Left cardiac atrium (tissue), 4 donors: ENCODE data around the gene SLC16A6. TPM values are rescaled to one million over a fixed set of nuclear protein-coding genes. Genes with fewer than 3 reads are reported as not detected.
"Not testable (repeated sequence)": the region's sequence is repeated elsewhere in the genome, so short reads cannot be mapped to it uniquely, and the experiment has no call there.

Experiments
- ATAC-seq, 2 donors: fragments of 200-7000 bp; cut with Tn5 transposase; one replicate each; pipeline ENCODE4 v1.9.1; 2020; ENCODE audit warnings: mild to moderate bottlenecking in 2 of 2, moderate library complexity in 2 of 2
- DNase-seq: peaks from one replicate; pipeline ENCODE4 v3.0.0-alpha.2; 2020
- intact Hi-C, 2 donors: fragments of 100-400 bp; cut with DNase I; formaldehyde crosslinking; loops; one replicate each; pipeline versions ENCODE4 v1.14.1 to v1.15.1; 2022 to 2023
- total RNA-seq, 2 donors: library from RNA; stranded (reverse); fragmentation: NEBNext Ultra II Directional; extraction: Animal tissue kit (Norgen Biotek cat#: 25700); gene quantifications; one replicate each; pipeline ENCODE4 v1.2.1, GENCODE V29; 2021
- donor health status: DM: no; HTN: yes; CAD: no.
- donor health status: DM: no; HTN: yes; CAD: no; lungs with severe emphysema.
- donor health status: DM: yes; HTN: yes; CAD: no.
- donor health status: Dilated cardiomyopathy.

The SLC16A6 gene
- total RNA-seq, 2 donors from 2014 or later = 0.62 to 1.4 TPM

DNA sequence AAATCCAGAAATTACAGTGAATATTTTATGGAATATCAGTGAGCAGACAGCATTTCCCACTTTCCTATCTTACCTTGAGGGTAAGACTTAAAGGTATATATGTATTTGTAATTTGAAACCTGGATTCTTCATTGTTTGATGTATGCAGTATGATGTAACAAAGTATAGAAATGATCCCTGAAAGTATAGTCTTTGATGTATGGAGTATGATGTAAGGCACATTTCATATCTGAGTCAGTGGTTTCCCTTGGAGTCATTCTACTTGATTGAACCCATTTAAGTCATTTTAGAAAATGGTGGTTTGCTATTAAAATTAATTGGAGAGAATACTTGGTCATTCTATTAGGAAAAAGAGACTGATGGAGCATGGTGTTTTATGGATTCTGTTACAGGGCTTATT is 33.0 kb downstream of the SLC16A6 start:
- DNase-seq (no peak), ATAC-seq (no peak)
- intact Hi-C loops = no loop called here

DNA sequence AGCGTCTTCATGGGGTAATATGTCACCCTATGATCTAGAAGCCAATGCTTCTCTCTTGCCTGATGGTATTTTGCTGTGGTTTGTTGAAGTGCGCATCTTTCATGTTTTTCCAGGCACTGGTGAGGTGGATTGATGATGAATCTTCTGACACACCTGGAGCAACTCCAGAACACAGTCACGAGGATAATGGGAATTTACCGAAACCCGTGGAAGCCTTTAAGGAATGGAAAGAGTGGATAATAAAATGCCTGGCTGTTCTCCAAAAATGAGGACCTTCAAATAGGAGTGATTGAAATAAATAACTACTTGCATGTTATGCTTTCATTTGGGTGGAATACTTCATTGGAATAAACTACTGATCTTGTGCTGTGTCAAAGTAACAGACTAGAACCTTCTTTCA is 34.2 kb downstream of the SLC16A6 start:
- DNase-seq, intact Hi-C loops, ATAC-seq: not testable (repeated sequence)

DNA sequence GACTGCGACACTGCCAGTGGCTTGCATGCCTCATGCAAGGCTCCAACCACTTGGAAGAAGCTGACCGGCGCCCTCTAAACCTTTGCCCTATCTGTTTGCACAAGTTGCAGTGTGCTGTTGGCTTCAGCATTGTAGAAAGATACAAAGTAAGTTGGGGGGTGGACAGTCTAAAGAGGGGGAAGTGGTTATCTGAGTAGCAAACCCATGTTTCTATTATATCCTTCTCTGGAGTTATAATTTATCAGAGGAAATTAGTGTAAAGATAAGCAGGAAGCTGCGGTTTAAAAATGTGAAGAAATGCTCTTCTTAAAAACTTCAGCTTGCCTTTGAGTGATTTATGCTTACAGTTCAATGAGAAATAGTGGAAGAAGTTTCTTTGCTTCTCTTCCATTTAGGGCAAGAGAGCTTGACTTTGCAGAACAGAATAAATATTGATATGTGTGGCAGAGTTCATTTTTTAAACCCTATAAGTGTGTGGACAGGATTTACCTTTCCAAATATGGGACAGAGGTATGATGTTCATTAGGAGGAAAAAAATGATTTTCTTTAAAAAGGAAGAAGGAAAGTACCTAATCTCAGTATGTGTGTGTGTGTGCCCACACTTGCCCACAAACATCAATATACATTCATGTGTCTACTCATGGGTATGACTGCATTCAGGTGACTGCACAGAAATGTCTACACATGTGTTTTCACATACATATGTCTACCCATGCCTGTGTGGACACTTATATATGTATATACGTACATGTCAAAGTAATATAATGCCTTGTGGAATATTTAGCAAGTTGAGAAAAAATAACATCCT is 35.0 kb downstream of the SLC16A6 start:
- intact Hi-C loops = no loop called here
- DNase-seq = no peak
- peak in 1 of 2 donors; percentile 25 for ATAC-seq

DNA sequence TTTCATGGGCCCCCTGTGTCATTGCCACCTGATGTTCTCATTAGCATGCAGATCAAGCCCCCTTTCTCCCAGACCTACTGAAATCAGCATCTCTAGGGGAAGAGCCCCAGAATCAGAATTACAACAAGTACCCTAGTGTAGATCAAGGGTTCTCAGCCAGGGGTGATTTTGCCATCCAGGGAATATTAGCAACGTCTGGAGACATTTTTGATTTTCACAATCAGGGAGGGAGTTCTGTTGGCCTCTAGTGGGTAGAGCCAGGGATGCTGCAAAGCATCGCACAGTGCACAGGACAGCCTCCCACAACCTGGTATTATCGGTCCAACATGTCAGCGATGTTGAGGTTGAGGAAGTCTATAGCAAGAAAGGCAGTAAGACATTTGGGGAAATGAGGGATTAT is 35.8 kb downstream of the SLC16A6 start:
- DNase-seq (no peak), ATAC-seq (no peak)
- intact Hi-C loops = no loop called here

DNA sequence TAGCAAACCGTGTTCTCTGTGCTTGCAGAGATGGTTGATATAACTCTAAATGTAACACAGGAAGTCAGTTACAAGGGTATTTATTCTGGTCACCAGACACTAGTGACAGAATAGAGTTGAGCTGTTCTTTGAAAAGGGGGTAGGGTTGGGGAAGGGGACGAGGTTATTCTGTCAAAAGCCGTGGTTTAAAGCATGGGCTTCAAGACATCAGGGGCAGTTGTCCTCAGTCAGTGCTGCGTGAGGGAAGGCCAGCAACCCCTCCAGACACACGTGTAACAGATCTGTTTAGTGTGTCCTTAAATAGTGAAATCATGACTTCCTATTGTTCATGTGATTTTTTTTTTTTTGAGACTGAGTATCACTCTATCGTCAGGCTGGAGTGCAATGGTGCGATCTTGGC is 37.5 kb downstream of the SLC16A6 start:
- DNase-seq, intact Hi-C loops, ATAC-seq: not testable (repeated sequence)

DNA sequence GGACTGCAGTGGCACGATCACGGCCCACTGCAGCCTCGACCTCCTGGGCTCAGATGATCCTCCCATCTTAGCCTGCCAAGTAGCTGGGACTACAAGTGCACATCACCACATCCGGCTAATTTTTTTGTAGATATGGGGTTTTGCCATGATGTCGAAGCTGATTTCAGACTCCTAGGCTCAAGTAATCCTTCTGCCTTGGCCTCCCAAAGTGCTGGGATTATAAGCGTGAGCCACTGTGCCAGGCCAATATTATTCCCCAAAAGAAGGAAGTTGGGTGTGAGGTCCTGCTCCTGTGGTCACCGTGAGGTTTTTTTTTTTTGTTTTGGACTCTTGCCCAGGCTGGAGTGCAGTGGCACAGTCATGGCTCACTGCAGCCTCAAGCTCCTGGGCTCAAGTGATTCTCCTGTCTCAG is 41.6 kb downstream of the SLC16A6 start:
- ATAC-seq (no peak), DNase-seq (no peak)
- intact Hi-C loops = loop anchor here in 1 of 2 donors (5.0 kb wide), 1 partner anchor 42 kb away; no protein-coding TSS in a partner anchor

DNA sequence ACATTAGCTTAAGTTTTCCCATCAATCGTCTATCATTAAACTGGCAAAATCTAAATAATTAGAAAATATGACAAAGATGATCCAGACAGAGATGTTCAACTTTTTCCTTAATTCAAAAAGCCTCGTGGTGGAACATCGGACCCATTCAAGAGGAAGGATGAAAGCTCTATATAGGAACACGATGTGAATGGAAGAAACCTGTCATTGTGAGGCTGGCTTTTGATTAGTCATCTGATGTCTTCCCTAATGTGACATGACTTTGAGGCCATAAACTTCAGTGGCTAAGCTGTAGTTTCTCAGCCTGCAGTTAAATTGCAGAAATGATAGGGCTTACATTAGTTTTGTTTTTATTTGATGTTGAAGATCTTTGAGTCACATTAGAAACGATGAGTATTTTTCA is 42.0 kb downstream of the SLC16A6 start:
- no peak for DNase-seq
- no peak for ATAC-seq
- intact Hi-C loops = loop anchor here in 1 of 2 donors (5.0 kb wide), 1 partner anchor 42 kb away; no protein-coding TSS in a partner anchor

DNA sequence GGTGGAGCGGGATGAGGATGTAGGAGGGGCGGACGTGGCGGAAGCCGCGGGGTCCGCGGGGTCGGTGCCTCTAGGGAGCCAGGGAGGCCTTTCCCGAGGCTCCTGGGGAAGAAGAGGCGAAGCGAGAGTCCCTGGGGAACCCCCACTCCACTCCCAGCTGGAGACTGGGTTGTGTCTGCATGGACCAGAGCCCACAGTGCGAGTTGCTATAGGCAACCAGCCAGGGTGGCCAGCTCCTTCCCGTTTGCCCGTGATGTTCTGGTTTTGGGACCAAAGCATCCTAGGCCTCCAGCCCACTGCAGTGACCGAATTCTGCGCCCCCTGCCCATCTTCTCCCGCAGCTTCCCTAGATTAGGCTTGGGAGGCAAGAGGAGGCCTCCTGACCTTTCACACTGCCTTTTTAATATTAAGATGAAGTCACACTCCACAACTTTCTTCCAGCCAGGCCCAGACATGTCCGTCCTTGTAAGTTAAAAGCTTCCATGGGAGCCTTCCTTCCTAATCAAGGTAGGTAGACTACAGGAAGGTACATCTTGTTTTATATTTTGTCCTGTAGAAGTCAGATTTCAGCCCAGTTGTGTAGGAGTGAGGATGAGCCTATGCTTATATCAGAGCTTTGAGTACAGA is 42.6 kb downstream of the SLC16A6 start:
- intact Hi-C loops = loop anchor here in 1 of 2 donors (5.0 kb wide), 1 partner anchor 41 kb away; no protein-coding TSS in a partner anchor
- ATAC-seq (peak; percentile 43 to 69), DNase-seq (peak; percentile 78)

DNA sequence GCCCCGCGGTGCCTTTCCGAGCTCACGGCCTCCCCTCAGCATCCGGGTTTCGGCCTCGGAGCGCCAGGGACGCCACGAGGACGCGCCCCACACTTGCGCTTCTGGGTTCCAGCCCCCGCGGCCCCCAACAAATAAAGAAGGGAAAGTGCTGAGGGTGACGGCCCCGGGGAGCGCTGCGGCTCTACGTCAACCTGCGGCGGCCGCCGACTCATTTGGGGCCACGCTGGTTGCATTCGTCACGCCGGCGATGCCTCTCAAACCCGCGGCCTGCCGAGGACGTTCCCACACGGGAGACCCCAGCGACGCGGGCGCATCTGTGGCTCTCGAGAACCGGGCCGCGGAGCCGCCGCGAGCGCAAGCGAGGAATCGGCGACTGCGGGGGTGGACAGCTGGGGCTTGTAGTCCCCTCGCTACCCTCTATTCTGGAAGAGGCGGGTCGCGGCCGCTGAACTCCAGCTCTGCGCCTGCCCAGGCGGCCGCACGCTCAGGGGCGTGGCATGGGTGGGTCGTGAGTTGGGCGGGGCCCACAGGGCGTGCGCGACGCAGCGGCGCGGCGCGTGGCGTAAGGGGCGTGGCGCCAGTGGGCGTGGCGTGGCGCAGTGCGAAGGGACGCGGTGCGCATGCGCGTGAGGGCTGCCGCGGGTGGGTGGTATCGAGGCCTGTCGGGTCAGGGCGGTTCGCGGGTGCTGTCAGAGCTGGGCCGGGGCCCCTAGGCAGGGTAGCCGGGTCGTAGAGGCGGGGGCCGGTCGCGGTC is 43.3 kb downstream of the SLC16A6 start, which contains the start of gene AMZ2:
TSS of gene AMZ2 (plus strand) at position 599 of the 754 bp plus-strand sequence. CDS start 2,145 bp downstream, outside the sequence.
- intact Hi-C loops = loop anchor here in 1 of 2 donors (5.0 kb wide), 1 partner anchor 40 kb away; no protein-coding TSS in a partner anchor

DNA sequence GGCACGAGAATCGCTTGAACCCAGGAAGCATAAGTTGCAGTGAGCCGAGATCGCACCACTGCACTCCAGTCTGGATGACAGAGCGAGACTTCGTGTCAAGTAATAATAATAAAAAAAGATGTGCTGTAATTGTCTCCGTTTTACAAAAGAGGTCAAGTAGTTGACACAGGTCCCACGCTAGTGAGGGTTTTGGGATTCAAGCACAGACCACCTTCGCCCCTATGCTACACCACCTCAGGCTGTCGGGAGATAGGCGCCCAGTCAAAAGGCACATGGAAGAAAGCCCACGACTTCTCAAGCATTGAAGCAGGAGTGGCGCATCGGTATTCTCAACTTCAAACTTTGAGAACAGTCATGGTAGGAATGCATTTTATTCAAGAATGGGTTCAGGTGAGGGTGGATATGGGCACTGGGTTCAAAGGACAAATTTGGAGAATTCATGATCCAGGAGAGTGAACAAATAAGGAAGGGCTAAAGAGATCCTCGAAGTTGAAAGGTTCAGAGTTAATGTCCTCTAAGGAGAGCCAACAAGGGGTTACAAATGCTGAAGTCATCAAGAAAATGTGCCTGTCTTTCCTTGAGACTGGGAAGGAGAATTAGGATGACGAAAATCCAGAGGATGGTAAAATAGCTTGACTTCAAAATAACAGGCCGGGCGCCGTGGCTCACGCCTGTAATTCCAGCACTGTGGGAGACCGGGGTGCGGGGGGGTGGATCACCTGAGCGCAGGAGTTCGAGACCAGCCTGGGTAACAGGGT is 44.5 kb downstream of the SLC16A6 start:
- no peak for DNase-seq
- intact Hi-C loops = loop anchor here in 1 of 2 donors (5.0 kb wide), 1 partner anchor 39 kb away; no protein-coding TSS in a partner anchor
- no peak for ATAC-seq

More for the DNA sequence above, 43.3 kb downstream of the SLC16A6 start, which contains the start of gene AMZ2:
- peak; percentile 99 for ATAC-seq
- DNase-seq = peak; percentile 95

DNA sequence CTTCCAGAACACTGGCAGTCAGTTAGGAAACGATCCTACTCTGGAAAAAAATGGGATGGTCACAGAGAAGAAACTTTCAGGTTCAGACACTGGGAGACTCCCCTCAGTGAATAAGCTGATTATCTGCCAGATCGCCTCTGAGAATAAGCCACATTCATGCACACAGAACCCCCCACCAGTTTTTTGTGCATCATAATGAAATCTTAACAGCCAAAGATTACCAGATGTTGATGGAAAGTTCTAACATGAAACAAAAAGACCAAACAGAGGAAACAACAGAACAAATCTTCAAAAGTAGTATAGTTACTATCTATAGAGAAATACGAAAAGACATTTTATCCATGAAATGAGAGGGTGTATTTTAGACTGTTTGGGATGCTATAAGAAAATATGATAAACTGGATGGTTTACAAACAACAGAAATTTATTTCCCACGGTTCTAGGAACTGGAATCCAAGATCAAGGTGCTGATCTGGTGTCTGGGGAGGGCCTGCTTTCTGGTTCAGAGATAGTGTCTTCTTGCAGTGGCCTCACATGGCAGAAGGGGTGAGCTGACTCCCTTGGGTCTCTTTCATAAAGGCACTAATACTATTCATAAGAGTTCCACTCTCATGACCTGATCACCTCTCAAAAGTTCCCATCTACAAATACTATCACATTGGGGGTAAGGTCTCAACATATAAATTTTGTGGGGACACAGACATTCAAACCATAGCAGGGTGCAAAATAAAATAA is 51.1 kb downstream of the SLC16A6 start:
- DNase-seq = no peak
- ATAC-seq = no peak
- intact Hi-C loops = no loop called here

DNA sequence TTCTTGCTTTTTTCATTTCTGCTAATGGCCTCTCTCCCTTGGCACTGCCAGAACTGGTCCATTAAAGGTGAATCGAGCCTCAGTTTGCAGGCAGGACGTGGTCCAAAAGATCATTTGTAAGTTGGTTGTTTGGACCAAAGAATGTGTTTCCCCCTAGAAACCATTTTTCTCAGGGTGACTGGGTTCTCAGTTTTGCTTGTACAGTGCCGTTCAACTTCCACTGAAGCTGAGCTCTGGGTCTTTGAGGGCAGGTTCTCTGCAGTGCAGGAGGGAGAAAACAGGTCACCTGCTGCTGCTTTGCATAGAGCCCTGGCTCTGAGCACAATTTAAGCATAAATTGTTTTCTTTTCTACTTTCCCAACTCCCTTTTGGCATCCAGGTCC is 52.1 kb downstream of the SLC16A6 start:
- ATAC-seq (no peak), DNase-seq (no peak)
- intact Hi-C loops = no loop called here

DNA sequence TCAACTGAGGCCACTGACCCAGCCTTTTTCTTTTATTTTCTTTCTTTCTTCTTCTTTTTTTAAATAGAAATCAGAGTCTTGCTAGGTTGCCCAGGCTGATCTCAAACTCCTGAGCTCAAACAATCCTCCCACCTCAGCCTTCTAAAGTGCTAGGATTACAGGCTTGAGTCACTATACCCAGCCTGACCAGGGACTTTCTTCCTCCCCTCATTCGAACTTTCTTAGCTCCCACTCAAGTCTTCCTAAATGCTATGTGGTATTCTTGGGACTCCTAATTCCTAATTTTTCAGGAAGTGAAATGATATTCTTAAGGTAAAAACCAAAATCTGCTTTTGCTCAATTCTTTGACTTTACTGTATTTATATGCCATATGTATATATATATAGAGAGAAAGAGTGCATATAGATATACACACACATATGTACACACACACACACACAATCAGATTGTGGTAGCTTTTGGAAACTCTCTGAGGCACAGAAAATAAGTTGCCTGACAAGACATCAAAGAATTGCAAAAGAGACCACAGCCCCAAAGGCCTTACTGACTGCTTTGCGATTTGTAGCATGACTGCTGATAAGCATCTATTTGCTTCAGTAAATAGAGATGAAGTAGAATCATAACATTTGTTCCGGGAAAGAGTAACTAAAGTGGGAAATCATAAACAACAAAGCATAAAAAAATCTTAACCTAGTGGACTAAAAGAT is 52.6 kb downstream of the SLC16A6 start:
- intact Hi-C loops = no loop called here
- DNase-seq (no peak), ATAC-seq (no peak)

DNA sequence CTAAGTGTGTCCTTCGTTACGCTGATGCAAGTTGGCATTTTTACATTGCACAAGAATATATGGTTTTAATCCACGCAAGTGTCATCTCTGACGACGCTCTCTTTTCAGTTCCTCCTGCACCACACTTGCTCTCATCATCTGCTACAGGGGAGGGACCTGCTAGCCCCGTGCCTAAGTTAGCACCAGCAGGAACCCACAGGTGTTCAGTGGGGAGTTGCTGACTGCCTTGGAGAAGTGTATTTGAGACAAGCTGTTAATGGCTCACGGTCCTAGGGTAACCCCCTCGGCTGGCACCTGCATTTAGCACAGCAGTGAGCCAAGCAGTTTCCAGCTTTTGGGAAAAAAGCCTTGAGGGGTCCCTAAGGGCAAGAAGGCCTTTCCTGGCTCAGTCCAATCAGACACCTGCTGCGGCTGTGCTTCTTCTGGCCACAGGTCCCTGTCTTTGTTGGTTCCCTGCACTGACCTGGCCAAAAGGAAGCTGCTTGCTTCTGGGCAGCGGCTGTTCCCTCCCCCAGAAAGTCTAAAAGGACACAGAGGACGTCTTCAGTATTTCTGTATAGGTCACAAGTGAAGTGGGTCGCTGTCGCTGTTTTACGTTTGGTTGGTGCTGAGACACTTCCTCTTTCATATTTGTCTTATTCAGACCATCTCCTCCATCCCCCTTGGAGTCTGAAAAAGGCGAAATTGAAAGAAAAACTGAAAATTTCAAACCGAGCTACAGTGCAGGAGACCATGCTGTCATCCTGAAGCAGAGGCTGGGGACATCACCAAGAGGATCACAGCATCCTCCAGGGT is 53.4 kb downstream of the SLC16A6 start:
- DNase-seq, intact Hi-C loops: not testable (repeated sequence)
- ATAC-seq = peak; percentile 56 to 58

DNA sequence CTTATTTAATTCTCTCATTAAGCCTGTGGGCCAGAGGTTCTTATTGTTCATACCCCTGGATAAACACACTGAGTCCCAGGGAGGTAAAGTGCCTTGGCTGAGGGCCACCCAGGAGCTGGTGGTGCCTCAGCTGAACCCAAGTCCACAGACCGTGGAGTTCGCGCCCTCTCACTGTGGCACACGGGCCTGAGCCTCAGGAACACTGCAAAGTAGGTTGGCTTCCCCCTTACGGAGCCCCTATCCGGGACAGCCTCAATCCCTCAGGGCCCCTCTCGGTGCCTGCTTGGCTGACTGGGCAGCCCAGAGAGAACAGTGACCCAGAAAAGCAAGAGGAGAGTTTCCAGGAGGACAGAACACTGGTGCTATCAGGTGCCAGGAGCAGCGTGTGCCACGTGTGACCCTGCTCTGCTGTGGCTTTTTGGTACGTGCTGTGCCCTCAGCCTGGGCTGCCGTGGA is 55.6 kb downstream of the SLC16A6 start:
- intact Hi-C loops = not testable (repeated sequence)
- peak; percentile 64 for DNase-seq
- ATAC-seq = peak; percentile 79 to 89

DNA sequence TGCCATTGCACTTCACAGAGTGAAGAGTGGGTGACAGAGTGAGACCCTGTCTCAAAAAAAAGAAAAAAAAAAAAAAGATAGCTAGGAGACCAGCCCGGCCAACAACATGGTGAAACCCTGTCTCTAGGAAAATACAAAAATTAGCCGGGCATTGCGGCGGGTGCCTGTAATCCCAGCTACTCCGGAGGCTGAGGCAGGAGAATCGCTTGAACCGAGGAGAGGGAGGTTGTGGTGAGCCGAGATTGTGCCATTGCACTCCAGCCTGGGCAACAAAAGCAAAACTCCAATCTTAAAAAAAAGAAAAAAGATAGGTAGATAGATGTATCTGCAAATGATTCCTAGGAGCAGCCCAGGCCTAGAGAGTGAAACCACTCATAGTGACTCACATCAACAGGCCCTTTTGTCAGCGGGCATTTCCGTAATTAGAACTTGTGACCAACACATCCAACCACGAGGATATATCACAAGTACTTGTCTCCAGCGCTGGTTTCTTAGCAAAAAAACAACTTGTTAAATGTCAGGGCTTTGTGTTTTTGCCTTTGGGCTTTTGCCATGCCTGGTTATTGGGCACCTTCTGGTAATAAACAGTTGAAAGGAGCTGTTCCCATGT is 56.1 kb downstream of the SLC16A6 start:
- peak; percentile 49 to 72 for ATAC-seq
- intact Hi-C loops, DNase-seq: not testable (repeated sequence)
